Jurkat, Clone E6-1 (cell line): ENCODE measurements around the gene PMCH. TPM values are rescaled to one million over a fixed set of nuclear protein-coding genes. Genes with fewer than 3 reads are reported as not detected.
A peak's percentile ranks its signal among the peaks of the same experiment; 100 is the strongest.
"Not testable (repeated sequence)": the region's sequence is repeated elsewhere in the genome, so short reads cannot be mapped to it uniquely, and the experiment has no call there.

Experiments used
- DNase-seq: peaks from one replicate; pipeline ENCODE4 v3.0.0-alpha.2; 2011; ENCODE audit warnings: low read depth, low spot score
- H3K4me3 ChIP-seq: 2 replicates; pipeline ENCODE4 v1.5.1; 2011; ENCODE audit warnings: mild to moderate bottlenecking, low read length, control low read depth, moderate library complexity
- polyA plus RNA-seq: library from polyadenylated mRNA; unstranded; fragments of >200 nt; gene quantifications from one replicate; pipeline ENCODE4 v1.2.1, GENCODE V29; 2012; ENCODE audit warnings: missing spikeins; ENCODE audit not compliant: insufficient read length, insufficient read depth

PMCH gene, protein sequence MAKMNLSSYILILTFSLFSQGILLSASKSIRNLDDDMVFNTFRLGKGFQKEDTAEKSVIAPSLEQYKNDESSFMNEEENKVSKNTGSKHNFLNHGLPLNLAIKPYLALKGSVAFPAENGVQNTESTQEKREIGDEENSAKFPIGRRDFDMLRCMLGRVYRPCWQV
- not detected for polyA plus RNA-seq

DNA sequence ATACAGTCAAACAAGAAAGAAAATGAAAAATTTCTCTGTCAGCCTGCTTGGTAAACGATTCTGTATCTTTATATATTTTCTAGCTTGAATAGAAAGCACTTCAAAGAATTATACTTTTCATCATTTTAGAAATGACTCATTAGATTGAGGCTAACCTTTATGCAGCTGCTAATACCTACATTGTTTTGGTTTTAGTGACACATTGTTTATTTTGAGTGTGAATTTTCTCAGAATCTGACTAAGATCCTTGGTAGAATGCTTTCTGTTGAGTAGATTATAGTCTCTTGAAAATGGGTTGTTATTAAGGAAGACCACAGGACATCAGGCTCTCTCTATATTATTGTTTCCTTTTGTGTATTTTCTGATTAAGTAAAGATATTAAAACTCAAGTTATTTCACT is at the start of gene PMCH:
Gene PMCH, minus strand, starts transcription at position 45 of the 400 bp plus-strand sequence. CDS start 63 bp downstream, outside the sequence.
- H3K4me3 ChIP-seq: no peak within 1 kb of the TSS
- DNase-seq: no peak

DNA sequence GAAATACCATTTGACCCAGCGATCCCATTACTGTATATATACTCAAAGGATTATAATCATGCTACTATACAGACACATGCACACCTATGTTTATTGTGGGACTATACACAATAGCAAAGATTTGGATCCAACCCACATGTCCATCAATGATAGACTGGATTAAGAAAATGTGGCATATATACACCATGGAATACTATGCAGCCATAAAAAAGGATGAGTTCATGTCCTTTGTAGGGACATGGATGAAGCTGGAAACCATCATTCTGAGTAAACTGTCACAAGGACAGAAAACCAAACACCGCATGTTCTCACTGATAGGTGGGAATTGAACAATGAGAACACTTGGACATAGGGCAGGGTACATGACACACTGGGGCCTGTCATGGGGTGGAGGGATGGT is 43.2 kb upstream of the PMCH start:
- DNase-seq, H3K4me3 ChIP-seq: not testable (repeated sequence)

DNA sequence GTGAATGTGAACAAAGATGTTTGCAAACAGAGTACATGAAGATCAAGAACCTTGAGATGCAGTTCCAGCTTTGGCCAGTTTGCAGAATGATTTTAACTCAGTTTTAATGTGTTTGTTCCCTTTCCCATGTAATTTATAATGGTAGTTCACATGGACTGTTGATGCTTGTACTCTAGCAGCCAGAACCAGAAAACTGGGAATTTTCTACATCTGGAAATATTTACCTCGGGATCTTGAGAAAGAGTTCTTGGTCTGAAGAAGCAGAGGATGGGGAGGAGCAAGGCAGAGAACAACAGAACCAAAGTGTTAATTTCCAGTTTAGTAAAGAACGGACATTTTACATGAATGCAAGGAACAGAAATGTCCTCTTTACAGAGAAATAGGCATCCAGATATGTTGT is 37.0 kb upstream of the PMCH start:
- DNase-seq: no peak
- no peak overlapping the region for H3K4me3 ChIP-seq

DNA sequence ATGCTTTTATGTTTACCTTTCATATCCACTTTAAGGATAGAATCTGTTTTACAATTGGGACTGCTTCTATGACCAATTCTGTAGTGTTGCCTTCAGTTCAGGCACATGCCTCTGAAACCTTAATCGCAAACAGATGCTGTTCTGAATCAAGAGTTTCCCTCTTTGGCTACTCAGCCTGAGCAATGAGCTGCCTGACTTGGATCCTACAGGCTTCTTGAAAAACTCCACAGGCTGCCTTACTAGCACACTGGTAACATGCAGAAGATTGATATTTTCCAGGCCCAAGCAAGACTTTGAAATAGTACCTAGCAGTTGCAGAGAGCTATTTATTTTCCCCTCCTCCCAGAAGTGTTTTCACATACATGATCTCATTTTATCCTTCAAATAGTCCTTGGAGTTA is 34.8 kb upstream of the PMCH start:
- H3K4me3 ChIP-seq: no peak overlapping the region
- no peak for DNase-seq

DNA sequence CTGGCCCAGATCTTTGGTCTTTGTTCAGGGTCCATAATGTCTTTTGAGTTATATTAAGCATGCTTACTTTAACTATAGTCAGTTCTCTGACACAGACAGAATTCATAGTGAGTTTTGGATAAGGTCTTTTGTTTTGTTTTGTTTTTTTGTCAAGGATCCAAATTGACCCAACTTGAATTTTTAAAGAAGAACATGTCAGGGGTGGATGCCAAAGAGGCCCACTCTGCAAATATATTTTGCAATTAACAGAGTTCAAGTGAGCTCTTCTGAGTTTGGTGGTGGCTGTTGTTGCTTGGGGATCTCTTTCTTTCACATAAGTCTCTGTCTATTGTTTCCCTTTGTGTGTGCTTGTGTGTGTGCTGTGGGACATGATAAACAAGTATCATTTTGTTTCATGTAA is 34.4 kb upstream of the PMCH start:
- no peak for DNase-seq
- H3K4me3 ChIP-seq: no peak overlapping the region

DNA sequence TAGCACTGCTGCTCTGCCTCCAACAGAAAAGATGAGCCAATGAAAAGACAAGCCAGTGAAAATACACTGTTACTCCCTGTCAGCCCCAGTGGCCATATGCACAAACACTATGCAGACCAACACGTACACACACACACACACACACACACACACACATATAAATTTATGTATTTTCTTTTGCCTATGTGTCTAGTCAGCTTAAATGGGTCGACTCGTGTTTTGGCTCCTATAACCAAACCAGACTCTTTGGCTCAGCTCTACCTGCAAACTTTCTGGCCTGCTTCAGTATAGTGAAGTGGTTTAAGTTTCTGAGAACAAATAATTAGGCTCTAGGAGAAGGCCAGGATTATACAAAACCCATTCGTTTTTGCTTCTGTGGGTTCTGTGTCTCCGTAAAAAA is 30.3 kb upstream of the PMCH start:
- DNase-seq: no peak
- H3K4me3 ChIP-seq: no peak overlapping the region

DNA sequence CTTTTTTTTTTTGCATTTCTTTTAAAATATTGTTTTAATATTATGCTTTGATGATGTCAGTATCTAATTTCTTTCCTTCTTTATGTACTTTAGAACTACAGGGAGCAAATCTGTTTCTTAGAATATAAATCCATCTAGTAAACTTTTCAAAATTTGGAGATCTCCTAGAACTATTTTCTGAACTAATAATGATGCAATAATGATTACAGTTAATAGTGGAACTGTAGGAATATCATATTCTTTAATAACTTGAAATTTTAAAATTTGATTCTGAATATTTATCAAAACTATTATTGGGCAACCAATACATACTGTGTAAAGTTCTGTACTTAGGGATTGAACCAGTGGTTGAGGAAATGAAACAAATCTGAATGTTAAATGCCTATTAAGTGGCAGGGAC is 23.1 kb upstream of the PMCH start:
- no peak overlapping the region for H3K4me3 ChIP-seq
- no peak for DNase-seq

DNA sequence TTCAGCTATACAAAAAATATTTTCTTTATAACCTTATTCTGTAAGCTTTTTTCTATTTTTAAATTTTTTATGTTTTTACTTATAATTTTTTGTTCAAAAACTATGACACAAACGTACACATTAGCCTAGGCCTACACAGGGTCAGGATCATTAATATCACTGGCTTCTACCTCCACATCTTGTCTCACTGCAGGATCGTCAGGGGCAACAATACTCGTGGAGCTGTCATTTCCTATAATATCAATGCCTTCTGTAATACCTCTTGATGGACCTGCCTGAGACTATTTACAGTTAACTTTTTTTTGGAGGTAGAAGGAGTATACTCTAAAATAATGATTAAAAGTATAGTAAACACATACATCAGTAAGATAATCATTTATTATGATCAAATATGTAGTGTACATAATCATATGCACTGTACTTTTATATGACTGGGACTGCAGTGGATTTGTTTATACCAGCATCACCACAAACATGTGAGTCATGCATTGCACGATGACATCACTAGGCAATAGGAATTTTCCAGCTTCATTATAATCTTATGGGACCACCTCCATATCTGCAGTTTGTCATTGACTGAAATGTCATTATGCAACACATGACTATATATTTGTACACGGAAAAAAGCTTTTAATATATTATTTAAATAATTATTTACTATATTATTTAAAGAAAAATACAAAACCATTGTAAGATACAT is 18.5 kb upstream of the PMCH start:
- DNase-seq: no peak
- no peak overlapping the region for H3K4me3 ChIP-seq

DNA sequence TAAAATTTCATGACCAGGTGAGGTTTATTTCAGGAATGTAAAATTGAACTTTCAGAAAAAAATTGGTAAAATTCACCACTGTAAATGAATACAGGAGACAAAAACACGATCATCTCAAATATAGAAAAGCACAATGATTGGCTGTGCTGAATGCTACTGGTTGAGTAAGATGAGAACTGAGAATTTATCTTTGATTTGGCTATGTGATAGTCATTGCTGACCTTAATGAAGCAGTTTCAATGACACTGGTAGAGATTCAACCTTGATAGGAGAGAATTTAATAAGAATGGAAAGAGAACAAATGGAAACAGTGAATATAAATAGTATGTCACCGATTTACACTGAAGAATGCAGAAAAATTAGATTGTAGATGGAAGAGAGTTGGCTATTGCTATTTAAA is 6.4 kb upstream of the PMCH start:
- H3K4me3 ChIP-seq: no peak overlapping the region
- DNase-seq: no peak

DNA sequence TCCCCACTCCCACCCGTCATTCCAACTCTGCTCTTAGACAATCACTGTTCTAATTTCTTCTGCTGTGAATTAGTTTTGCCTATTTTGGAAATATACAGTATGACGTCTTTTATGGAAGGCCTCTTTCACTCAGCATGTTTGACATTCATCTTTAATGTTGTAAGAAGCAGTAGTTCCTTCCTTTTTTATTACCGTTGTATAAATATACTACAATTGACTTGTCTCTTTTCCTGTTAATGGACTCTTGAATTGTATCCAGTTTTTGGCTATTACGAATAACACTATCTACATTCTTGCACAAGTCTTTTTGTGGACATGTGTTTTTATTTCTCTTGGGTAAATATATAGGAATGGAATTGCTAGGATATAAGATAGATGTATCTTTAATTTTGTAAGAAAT is 4.9 kb upstream of the PMCH start:
- no peak overlapping the region for H3K4me3 ChIP-seq
- DNase-seq: no peak

DNA sequence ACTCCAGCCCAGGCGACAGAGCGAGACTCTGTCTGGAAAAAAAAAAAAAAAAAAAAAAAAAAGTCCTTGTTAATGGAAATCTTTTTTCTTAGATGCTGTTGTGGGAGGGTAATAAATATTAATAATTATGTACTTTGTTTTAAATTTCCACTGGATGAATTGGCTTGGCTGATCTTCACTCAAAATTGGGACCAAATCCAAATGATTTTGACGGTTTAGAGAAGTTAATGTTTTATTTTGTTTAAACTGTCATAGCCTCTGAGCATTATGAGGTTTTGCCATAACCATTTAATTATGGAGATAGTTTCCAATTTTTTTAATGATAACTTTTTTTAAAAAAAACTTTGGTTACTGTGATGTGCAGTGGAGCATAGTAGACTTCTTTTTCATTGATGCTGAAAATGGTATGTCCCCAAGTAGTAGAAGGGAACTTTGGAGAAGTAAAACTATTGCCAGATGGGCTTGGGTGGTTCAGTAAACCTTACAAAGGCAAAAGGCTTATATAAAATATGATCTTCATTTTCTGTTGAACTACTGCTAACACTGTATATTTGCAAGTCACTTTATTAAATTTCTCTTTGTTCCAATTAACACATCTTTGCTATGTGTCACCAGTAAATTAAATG is 3.9 kb upstream of the PMCH start:
- no peak for DNase-seq
- H3K4me3 ChIP-seq: no peak overlapping the region

DNA sequence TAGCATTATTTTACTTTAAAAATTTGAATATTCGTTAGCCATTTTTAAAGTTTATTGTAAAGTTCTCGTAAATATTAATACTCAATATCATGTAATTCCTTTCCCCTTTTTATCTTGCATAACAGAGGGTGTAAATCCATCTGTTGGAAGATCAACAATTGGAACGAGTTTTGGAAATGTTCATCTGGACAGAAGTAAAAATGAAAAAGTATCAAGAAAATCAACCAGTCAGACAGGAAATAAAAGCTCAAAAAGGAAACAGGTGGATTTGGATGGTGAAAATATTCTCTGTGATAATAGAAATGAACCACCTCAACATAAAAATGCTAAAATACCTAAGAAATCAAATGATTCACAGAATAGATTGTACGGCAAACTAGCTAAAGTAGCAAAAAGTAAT is 1.8 kb downstream of the PMCH start:
- DNase-seq: no peak
- no peak overlapping the region for H3K4me3 ChIP-seq

DNA sequence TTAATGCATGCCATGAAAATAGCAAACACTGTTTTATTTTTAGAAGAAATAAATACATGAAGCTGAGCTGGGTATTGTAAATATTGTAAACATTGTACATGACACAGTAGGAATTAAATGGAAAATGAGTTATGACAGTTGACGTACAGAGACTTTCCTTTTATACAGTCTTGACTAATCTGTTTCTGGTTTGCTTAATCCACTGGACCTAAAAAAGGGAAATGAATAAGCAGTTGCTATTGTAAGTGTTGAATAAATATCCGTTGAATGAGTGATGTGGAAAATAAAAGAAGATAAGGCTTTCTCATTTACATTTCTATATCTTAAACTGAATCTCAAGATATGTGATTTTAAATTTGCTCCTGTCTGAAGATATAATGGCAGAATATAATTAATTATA is 15.0 kb downstream of the PMCH start:
- no peak for DNase-seq
- H3K4me3 ChIP-seq: no peak overlapping the region

DNA sequence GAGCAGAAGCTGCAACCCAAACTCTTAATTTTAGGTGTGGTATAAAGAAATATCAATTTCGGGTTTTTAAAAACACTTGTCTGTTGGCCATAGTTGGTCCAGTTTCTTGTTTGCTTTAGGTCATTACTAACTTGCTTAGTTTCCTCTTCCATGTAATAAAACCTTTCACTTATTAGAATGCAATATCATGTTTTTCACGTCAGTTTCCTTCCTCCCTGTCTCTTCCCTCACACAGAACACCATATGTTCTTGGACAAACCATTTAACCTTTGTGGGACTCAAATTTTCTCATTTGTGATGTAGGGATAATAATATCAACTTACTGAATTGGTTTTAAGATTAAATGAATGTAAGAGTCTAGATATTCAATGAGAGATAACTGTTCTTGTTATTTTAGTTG is 22.9 kb downstream of the PMCH start:
- H3K4me3 ChIP-seq: no peak overlapping the region
- DNase-seq: no peak

DNA sequence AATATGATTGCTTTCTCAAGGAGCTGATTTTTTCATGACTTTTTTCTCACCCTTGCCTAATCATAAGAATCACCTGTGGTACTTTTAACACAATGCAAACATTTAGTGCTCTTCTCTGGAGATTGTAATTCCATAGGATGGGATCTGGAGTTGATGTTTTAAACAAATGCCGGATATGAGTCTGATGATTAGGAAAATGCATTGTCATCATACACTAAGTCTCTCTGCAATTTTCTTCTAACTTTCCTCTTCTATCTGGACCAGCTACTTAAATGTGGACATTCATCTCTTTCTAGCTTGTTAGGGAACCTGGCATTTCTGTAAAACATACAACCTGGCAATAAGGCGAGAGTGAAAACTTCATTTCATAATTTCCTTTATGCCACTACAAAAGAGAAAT is 23.5 kb downstream of the PMCH start:
- H3K4me3 ChIP-seq: no peak overlapping the region
- no peak for DNase-seq

DNA sequence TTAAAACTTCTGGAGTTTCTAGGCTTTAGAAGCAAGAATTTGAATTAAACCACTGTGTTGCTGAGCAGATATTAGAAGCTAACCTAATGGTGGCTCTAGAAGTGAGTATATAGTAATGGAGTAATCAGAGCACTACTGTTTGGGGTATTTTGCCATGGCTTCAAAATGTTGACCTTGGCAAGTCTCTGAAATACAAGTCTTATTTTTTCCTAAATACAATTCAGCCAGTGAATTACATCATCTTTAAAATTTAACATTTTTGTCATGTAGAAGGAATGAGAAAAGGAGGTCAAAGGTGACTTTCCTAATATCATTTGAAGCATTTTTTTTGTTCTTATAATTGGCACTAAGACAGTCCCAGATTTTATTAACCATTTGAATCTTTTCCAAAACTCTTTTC is 25.2 kb downstream of the PMCH start:
- no peak for DNase-seq
- no peak overlapping the region for H3K4me3 ChIP-seq

DNA sequence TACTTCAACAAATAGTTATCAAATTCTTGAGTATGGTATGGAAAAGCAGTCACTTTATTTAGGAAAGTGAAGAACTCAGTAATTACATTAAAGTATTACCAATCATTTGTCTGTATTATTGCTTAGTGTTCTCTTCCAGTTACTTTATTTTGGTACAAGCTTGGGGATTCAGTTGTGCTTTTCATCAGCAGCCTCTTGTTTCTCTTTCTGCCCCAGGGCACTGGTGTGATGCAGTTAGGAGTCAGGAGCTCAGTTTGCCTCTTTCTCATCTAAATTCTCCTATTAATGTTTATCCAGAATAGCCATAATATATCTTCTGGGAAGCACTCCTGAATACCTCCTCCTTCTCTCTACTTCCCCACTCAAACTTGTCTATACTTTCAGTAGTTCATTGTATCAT is 25.7 kb downstream of the PMCH start:
- DNase-seq: no peak

DNA sequence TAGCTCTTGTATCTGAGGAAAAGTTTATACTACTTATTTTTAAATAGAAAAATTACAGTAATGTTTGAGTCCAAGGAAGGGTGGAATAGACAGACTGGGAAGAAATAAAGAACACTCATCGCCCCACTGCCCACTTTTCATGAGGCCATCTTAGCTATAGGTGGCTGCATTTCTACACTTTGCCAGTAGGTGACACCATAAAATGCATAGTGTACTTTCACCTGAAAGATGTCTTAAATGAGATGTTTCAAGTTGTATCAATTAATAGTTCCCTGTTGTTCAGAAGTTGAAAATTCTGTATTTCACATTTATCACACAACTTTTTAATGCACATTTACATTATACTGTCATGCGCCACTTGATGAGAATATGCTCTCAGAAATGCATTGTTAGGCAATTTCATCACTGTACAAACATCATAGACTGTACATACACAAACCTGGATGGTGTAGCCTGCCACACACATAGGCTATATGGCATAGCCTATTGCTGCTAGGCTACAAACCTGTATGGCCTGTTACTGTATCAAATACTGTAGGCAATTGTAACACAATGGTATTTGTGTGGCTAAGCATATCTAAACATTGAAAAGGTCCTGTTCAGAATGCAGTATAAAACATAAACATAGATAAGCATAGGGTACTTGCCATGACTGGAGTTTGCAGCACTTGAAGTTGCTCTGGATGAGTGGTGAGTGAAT is 27.6 kb downstream of the PMCH start:
- H3K4me3 ChIP-seq: no peak overlapping the region
- DNase-seq: peak; percentile 25

More for the DNA sequence above, 25.7 kb downstream of the PMCH start:
- no peak overlapping the region for H3K4me3 ChIP-seq

DNA sequence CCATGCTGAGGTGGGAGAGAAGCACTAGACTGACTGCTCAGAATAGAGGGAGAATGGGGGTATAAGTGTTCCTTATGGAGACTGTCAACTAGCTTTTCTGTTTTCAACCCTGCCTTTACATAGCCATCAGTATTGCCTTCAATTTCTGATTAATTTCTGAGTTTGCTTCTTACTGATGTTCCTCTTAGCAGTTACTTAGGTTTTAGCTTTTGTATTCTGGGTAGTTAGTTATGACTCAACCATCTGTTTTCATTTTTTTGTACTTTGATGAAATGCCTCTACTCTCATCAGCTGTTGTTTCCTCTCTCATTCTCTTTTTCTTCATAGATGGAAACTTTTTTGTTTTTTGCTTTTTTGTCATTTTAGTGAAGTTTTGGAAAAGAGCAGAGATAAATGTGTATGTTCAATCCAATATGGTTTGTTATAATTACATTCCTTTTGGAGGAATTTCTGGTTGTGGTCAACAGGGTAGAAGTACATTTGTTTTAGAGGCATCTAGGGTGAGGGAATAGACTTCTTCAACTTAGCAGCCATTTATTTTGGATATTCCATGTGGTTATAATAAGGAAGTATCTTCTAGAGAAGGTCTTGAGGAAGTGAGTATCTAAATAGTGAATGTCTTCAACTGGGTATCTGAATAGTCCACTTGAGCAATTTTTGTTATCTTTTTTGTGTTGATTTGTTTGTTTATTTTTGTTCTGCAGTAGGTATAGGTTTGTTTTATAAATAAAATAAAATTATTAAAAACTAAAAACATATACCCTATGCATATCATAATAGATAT is 29.6 kb downstream of the PMCH start:
- DNase-seq: no peak
- no peak overlapping the region for H3K4me3 ChIP-seq
